Adrenal gland (tissue), 12 donors: ENCODE data around the gene KCNT2. TPM values are rescaled to one million over a fixed set of nuclear protein-coding genes. Genes with fewer than 3 reads are reported as not detected.

Experiments
- DNase-seq, 7 donors: peaks; one replicate each; pipeline ENCODE4 v3.0.0-alpha.2; 2019 to 2020
- H3K27ac ChIP-seq, 5 donors: fragments of 200-600 bp; sonication (generic) in 4 of 5; 1 replicate in 3 of 5; 2 replicates in 2 of 5; pipeline versions ENCODE4 v1.5.1 to v1.8.0; 2016 to 2020; ENCODE audit warnings: mild to moderate bottlenecking in 1 of 5
- H3K27me3 ChIP-seq: fragments of 200-600 bp; 2 replicates; pipeline ENCODE4 v1.8.0; 2021
- H3K36me3 ChIP-seq, 2 donors: fragments of 200-600 bp; replicated peaks in 1 of 2; 1 replicate in 1 of 2; 2 replicates in 1 of 2; pipeline versions ENCODE4 v1.5.1 to v1.8.0; 2018 to 2022
- H3K4me1 ChIP-seq, 2 donors: fragments of 200-600 bp; replicated peaks in 1 of 2; 1 replicate in 1 of 2; 2 replicates in 1 of 2; pipeline versions ENCODE4 v1.5.1 to v1.8.0; 2018 to 2021
- H3K4me3 ChIP-seq, 4 donors: fragments of 200-600 bp; sonication (generic) in 3 of 4; one replicate each; pipeline ENCODE4 v1.5.1; 2016 to 2018
- H3K9me3 ChIP-seq, 3 donors: fragments of 200-600 bp; sonication (generic) in 1 of 3; replicated peaks in 1 of 3; 1 replicate in 2 of 3; 2 replicates in 1 of 3; pipeline versions ENCODE4 v1.5.1 to v1.8.0; 2016 to 2021
- CTCF ChIP-seq, 6 experiments: fragments of 450-650 bp in 4 of 6; fragments of 200-600 bp in 2 of 6; sonication (generic) in 1 of 6; IDR thresholded peaks; 1 replicate in 5 of 6; 2 replicates in 1 of 6; pipeline versions ENCODE4 v1.5.1 to v1.8.0; 2016 to 2021; ENCODE audit warnings: antibody characterized with exemption in 6 of 6, mild to moderate bottlenecking in 2 of 6, moderate library complexity in 1 of 6
- POLR2A ChIP-seq, 2 donors: fragments of 450-650 bp; IDR thresholded peaks; one replicate each; pipeline ENCODE4 v1.6.1; 2017; ENCODE audit warnings: antibody characterized with exemption in 2 of 2, mild to moderate bottlenecking in 2 of 2, moderate library complexity in 1 of 2
- WGBS, 4 donors: extraction: QIAGEN DNeasy Blood & Tissue Kit in 2 of 4; methylation state at CpG; one replicate each; pipeline versions ENCODE4 v1.1.5 to v1.1.7; 2013 to 2017; 5-methylcytosine and 5-hydroxymethylcytosine counted together
- intact Hi-C, 2 donors: fragments of 100-400 bp; cut with DNase I; formaldehyde crosslinking; loops; one replicate each; pipeline versions ENCODE4 v1.14.1 to v1.15.0; 2022 to 2023
- polyA plus RNA-seq, 3 donors: library from polyadenylated mRNA; stranded (reverse); fragments of 200-250 nt in 2 of 3; fragments of 350-450 nt in 1 of 3; fragmentation: Illumina TruSeq in 1 of 3; extraction: RNeasy Lipid Tissue Mini Kit (QIAGEN cat#74804) in 1 of 3; gene quantifications; one replicate each; pipeline ENCODE4 v1.2.3, GENCODE V29; 2013 to 2014
- total RNA-seq, 9 donors: library from RNA; depleted of rRNA in 4 of 9; stranded (reverse); fragments of >200 nt in 4 of 9; fragments of 120-200 nt in 1 of 9; fragmentation: NEBNext Ultra II Directional in 1 of 9; extraction: Animal tissue kit (Norgen Biotek cat#: 25700) in 1 of 9; gene quantifications; one replicate each; pipeline versions ENCODE4 v1.1.0 to v1.2.4, GENCODE V29; 2013 to 2023
- donor health status: healthy with polysubstance abuse.
- donor health status: Bipolar disorder and iron deficiency.
- donor health status: DM: yes; HTN: yes; CAD: no.
- donor health status: DM: no; HTN: no; CAD: no.
- donor health status: DM: no; HTN: no; CAD: no.
- donor health status: DM: yes; HTN: yes; CAD: no.

KCNT2 gene
- total and polyA plus RNA-seq, 12 donors: 0.54 to 4.0 (median 1.2) TPM

GRCh38 chr1:196444634-196445033 lies 163.6 kb downstream of the KCNT2 start:
- TF ChIP-seq CTCF (IDR thresholded peaks at IDR 0.05): no peak
- no peak for TF ChIP-seq POLR2A (IDR thresholded peaks at IDR 0.05)
- Histone ChIP-seq H3K36me3 (no peaks in the 10 kb centered on the region), H3K4me3 (no peak overlapping the region), H3K9me3 (no peaks in the 10 kb centered on the region), H3K27ac (no peak overlapping the region), H3K4me1 (no peaks in the 10 kb centered on the region), H3K27me3 (no peaks in the 10 kb centered on the region)
- DNase-seq: no peak
- intact Hi-C loops: no loop called here

GRCh38 chr1:196442366-196442765 lies 165.9 kb downstream of the KCNT2 start:
- Histone ChIP-seq H3K4me1 (no peaks in the 10 kb centered on the region), H3K4me3 (no peak overlapping the region), H3K27me3 (no peaks in the 10 kb centered on the region), H3K27ac (no peak overlapping the region), H3K9me3 (no peaks in the 10 kb centered on the region), H3K36me3 (no peaks in the 10 kb centered on the region)
- WGBS, 4 donors: 74 to 91% (median 89%) methylated on average over 3 of the region's 3 CpGs
- TF ChIP-seq POLR2A (IDR thresholded peaks at IDR 0.05) (no peak), CTCF (IDR thresholded peaks at IDR 0.05) (no peak)
- intact Hi-C loops: no loop called here
- no peak for DNase-seq

GRCh38 chr1:196440711-196441110 lies 167.5 kb downstream of the KCNT2 start:
- Histone ChIP-seq H3K27me3 (no peaks in the 10 kb centered on the region), H3K4me1 (no peaks in the 10 kb centered on the region), H3K36me3 (no peaks in the 10 kb centered on the region), H3K4me3 (no peak overlapping the region), H3K27ac (no peak overlapping the region), H3K9me3 (no peaks in the 10 kb centered on the region)
- no peak for TF ChIP-seq POLR2A (IDR thresholded peaks at IDR 0.05)
- no peak for TF ChIP-seq CTCF (IDR thresholded peaks at IDR 0.05)
- DNase-seq: no peak
- 63 to 76% (median 73%) methylated on average over 1 of the region's 1 CpG for WGBS, 4 donors
- intact Hi-C loops: no loop called here

GRCh38 chr1:196438329-196438728 lies 169.9 kb downstream of the KCNT2 start:
- TF ChIP-seq POLR2A (IDR thresholded peaks at IDR 0.05) (no peak), CTCF (IDR thresholded peaks at IDR 0.05) (no peak)
- Histone ChIP-seq H3K4me3 (no peak overlapping the region), H3K27ac (no peak overlapping the region), H3K9me3 (no peaks in the 10 kb centered on the region), H3K27me3 (no peaks in the 10 kb centered on the region), H3K4me1 (no peaks in the 10 kb centered on the region), H3K36me3 (no peaks in the 10 kb centered on the region)
- WGBS, 4 donors: 17 to 30% (median 21%) methylated on average over 2 of the region's 2 CpGs
- no peak for DNase-seq
- intact Hi-C loops: no loop called here
